MCF 10A (cell line): ENCODE results near the gene ST8SIA3. TPM values are rescaled to one million over a fixed set of nuclear protein-coding genes. Genes with fewer than 3 reads are reported as not detected.
"Not testable (repeated sequence)": the region's sequence is repeated elsewhere in the genome, so short reads cannot be mapped to it uniquely, and the experiment has no call there.

Experiments used
- BruUV-seq: library from RNA; stranded (reverse); fragments of 400-500 nt; replicated peaks from 2 replicates; lab custom pipeline; 2021; lab: Mats Ljungman, UMichigan
- CTCF ChIA-PET: fragments of 300-600 bp; sonication (Branson Sonifier 250); formaldehyde crosslinking; extraction: SDS; loops from one replicate; lab custom pipeline; 2021; ENCODE audit warnings: antibody characterized with exemption, inconsistent platforms; lab: Yijun Ruan, JAX
- POLR2A ChIA-PET: fragments of 300-600, 350-650 bp; sonication (Branson Sonifier 250); formaldehyde crosslinking; extraction: SDS; loops from one replicate; lab custom pipeline; 2020; ENCODE audit warnings: antibody characterized with exemption, inconsistent platforms; lab: Yijun Ruan, JAX
- DNase-seq: peaks from one replicate; pipeline ENCODE4 v3.0.0-alpha.2; 2018; ENCODE audit not compliant: unreplicated experiment
- H3K27ac Mint-ChIP-seq: one replicate; pipeline ENCODE4 v1.8.0; 2022; ENCODE audit warnings: mild to moderate bottlenecking, low read depth, mixed read lengths; ENCODE audit not compliant: unreplicated experiment
- H3K27me3 Mint-ChIP-seq: one replicate; pipeline ENCODE4 v1.8.0; 2022; ENCODE audit warnings: mixed read lengths; ENCODE audit not compliant: insufficient read depth, unreplicated experiment
- H3K36me3 Mint-ChIP-seq: one replicate; pipeline ENCODE4 v1.8.0; 2022; ENCODE audit warnings: mild to moderate bottlenecking, moderate library complexity, mixed read lengths; ENCODE audit not compliant: insufficient read depth, unreplicated experiment
- H3K4me1 Mint-ChIP-seq: one replicate; pipeline ENCODE4 v1.8.0; 2022; ENCODE audit warnings: mixed read lengths; ENCODE audit not compliant: insufficient read depth, unreplicated experiment
- H3K4me3 Mint-ChIP-seq: one replicate; pipeline ENCODE4 v1.8.0; 2022; ENCODE audit warnings: mild to moderate bottlenecking, moderate library complexity, mixed read lengths; ENCODE audit not compliant: unreplicated experiment
- H3K9me3 Mint-ChIP-seq: one replicate; pipeline ENCODE4 v1.8.0; 2022; ENCODE audit warnings: mixed read lengths; ENCODE audit not compliant: unreplicated experiment
- CTCF ChIP-seq: fragments of 200-600 bp; IDR thresholded peaks from one replicate; pipeline ENCODE4 v1.8.0; 2022; ENCODE audit warnings: antibody characterized with exemption, mild to moderate bottlenecking; ENCODE audit not compliant: unreplicated experiment
- intact Hi-C: fragments of 100-400 bp; cut with micrococcal nuclease; formaldehyde crosslinking; loops from 2 replicates; pipeline ENCODE4 v1.14.1; 2022
- total RNA-seq: library from RNA; stranded (reverse); gene quantifications from 2 replicates; pipeline ENCODE4 v1.2.3, GENCODE V29; 2022

ST8SIA3 gene
- total RNA-seq, 1 experiment from 2014 or later: not detected

GRCh38 chr18:57373017-57373416 lies 20.7 kb downstream of the ST8SIA3 start:
- Mint-ChIP-seq H3K27me3 (peaks cover 77% of the 10 kb centered on the region), H3K27ac (no peak overlapping the region), H3K4me1 (no peaks in the 10 kb centered on the region), H3K36me3 (no peaks in the 10 kb centered on the region), H3K4me3 (no peak overlapping the region), H3K9me3 (no peaks in the 10 kb centered on the region)
- ChIA-PET CTCF (no interaction called here), POLR2A (no interaction called here)
- intact Hi-C loops: no loop called here
- no peak for TF ChIP-seq CTCF
- no TSS peak for BruUV-seq
- DNase-seq: no peak

GRCh38 chr18:57376503-57376902 lies 24.1 kb downstream of the ST8SIA3 start:
- Mint-ChIP-seq H3K4me3 (no peak overlapping the region), H3K27ac (no peak overlapping the region), H3K36me3 (no peaks in the 10 kb centered on the region), H3K9me3 (no peaks in the 10 kb centered on the region), H3K4me1 (no peaks in the 10 kb centered on the region), H3K27me3 (peaks cover 64% of the 10 kb centered on the region)
- POLR2A ChIA-PET: no interaction called here
- intact Hi-C loops: no loop called here
- no peak for TF ChIP-seq CTCF
- CTCF ChIA-PET: no interaction called here
- DNase-seq: no peak
- BruUV-seq: no TSS peak

GRCh38 chr18:57389271-57389670 lies 36.9 kb downstream of the ST8SIA3 start:
- Mint-ChIP-seq H3K4me1 (no peaks in the 10 kb centered on the region), H3K27ac (no peak overlapping the region), H3K9me3 (no peaks in the 10 kb centered on the region), H3K4me3 (no peak overlapping the region), H3K36me3 (no peaks in the 10 kb centered on the region), H3K27me3 (peaks cover 71% of the 10 kb centered on the region)
- no peak for TF ChIP-seq CTCF
- ChIA-PET CTCF (interaction anchor here (0.6 kb wide), 1 partner anchor 46 kb away, joined by 3 read pairs; the partner anchor contains the start of gene ONECUT2), POLR2A (no interaction called here)
- DNase-seq: no peak
- BruUV-seq: no TSS peak
- intact Hi-C loops: no loop called here

GRCh38 chr18:57390044-57390443 lies 37.7 kb downstream of the ST8SIA3 start:
- Mint-ChIP-seq H3K9me3 (no peaks in the 10 kb centered on the region), H3K27me3 (peaks cover 65% of the 10 kb centered on the region), H3K4me1 (no peaks in the 10 kb centered on the region), H3K36me3 (no peaks in the 10 kb centered on the region), H3K27ac (no peak overlapping the region), H3K4me3 (no peak overlapping the region)
- TF ChIP-seq CTCF: no peak
- BruUV-seq: no TSS peak
- ChIA-PET POLR2A (no interaction called here), CTCF (no interaction called here)
- no peak for DNase-seq
- intact Hi-C loops: no loop called here

- intact Hi-C loops, BruUV-seq: not testable (repeated sequence)
- H3K27me3 Mint-ChIP-seq: peaks cover 54% of the 10 kb centered on the region
These were observed 42.4 kb downstream of the ST8SIA3 start for GRCh38 chr18:57394749-57395148.

GRCh38 chr18:57396831-57397230 lies 44.5 kb downstream of the ST8SIA3 start:
- intact Hi-C loops, POLR2A ChIA-PET, H3K4me1 Mint-ChIP-seq, H3K4me3 Mint-ChIP-seq, DNase-seq, BruUV-seq, H3K9me3 Mint-ChIP-seq, CTCF ChIA-PET, H3K36me3 Mint-ChIP-seq, H3K27ac Mint-ChIP-seq: not testable (repeated sequence)
- peaks cover 49% of the 10 kb centered on the region for H3K27me3 Mint-ChIP-seq

More at GRCh38 chr18:57394749-57395148, 42.4 kb downstream of the ST8SIA3 start:
- H3K27ac Mint-ChIP-seq, H3K36me3 Mint-ChIP-seq, CTCF ChIA-PET, H3K4me1 Mint-ChIP-seq, H3K4me3 Mint-ChIP-seq, H3K9me3 Mint-ChIP-seq, POLR2A ChIA-PET, DNase-seq: not testable (repeated sequence)
